HG03457 (cell line): Measurements from ENCODE around the gene TMEM44.
"Not testable (repeated sequence)": the region's sequence is repeated elsewhere in the genome, so short reads cannot be mapped to it uniquely, and the experiment has no call there.

Experiments
- ATAC-seq: cut with Tn5 transposase; IDR thresholded peaks from one replicate; pipeline ENCODE4 v1.9.1; 2021; ENCODE audit warnings: moderate number of reproducible peaks; ENCODE audit not compliant: unreplicated experiment

Gene TMEM44

GRCh38 chr3:194556086-194557056 is 76.8 kb downstream of the TMEM44 start:
- no peak for ATAC-seq

GRCh38 chr3:194555175-194556062 is 77.8 kb downstream of the TMEM44 start:
- ATAC-seq: no peak

DNA sequence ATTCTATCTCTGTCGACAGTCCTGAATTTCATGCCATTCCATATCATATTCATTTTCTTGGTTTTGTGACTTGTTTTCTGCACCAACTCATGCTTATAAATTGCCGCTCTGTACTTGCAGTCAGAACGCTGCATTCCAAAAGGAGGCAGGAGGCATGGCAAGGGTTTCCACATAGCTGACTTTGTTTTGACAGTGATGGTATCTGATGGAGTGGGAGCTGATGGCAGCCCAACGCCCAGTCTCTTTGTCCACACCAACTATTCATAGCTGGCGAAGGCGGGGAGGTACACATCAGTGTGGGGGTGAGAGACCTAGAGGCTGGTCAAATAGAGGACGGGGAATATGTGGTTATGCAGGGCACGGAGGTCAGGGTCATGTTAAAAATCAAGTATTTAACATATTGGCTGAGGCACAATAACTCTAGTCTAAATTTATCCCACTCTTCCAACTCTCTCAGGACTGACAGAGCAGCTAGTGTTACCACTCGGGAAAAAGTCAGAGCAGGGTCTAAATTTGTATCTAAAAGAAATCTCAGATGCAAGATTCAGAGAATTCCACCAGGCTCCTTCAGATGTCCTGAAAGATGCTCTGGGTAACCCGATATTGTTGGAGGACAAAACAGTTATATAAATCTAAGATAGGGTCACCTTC is 78.6 kb downstream of the TMEM44 start:
- no peak for ATAC-seq

DNA sequence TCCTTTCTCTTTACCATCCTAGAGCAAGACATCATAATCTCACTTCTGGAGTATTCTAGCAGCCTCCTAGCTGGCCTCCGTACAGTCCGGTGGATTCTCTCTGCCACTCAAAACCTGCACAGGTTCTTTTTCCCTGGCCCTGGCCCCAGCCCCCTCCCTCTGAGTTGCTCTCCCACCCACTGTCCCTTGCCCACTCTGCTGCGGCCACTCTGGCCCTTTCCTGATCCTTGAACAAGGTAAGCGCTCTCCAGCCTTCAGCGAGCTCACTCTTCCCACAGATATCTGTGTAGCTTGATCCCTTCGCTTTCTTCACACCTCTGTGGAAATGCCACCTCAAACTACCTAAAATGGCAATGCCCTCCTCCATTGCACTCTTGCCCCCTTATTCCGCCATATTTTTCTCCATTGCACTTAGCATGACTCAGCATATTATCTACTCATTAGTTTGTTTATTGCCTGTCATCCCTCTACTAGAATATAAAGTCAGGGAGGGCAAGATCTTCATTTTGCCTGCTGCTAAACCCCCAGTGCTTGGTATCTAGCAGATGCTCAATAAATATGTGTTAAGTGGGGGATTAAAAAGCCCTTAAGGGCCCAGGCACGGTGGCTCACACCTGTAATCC is 80.8 kb downstream of the TMEM44 start:
- ATAC-seq: no peak

DNA sequence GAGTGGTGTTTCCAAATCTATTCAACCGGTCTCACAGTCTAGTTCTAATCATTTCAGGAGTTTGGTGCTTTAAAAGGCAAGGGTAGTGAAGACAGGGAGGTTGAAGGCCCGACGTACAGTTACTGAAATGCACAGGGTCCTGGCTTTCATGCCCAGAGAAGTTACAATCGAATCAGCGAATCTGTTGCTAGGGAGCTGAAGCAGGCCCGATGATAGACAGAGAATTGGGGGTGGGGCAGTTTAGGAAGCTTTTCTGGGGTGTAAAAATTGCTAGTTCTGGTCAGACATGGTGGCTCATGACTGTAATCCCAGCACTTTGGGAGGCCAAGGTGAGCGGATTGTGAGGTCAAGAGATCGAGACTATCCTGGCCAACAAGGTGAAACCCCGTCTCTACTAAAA is 83.4 kb downstream of the TMEM44 start:
- no peak for ATAC-seq

DNA sequence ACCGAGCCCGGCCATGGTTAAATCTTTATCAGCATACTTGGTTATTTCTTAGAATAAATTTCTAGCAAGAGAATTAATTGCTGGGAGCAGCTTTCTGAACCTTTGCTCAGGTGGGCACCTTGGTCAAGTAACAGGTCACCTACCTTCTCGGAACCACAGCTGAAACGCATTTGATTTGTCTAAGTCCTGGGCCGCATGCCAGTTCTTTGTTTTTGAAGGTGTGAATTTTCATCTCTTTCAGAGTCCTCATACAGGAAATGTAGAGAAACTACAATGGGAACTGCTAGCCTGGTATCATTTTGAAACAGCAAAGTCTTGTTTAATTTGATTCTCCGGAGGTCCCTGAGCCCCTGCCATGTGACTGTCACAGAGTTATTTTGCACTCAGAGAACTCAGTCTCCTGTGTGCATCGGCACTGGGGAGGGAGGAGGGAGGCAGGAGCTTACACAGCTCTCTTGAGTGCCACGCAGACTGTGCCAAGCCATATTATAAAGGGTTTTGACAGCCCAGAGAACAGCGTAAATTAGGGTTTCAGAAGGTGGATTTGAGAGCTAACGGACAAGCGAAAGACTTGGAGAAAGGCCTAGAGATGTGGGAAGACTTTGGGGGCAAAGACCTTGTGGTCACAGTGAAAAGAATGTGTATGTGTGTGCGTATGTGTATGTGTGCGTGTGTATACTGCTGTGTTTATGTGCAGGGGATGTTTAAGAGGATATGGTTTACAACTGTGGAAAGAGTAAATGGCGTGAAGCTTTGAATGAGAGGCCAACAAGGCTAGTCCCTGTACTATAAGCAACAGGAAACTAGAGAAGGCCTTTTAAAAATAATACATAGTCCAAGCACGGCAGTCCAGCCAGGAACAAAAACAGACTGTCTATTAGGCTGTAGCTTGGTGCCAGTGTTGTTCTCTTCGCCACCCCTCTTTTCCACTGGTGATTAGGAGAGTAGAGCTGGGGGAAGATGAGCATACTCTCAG is 84.6 kb downstream of the TMEM44 start:
- no peak for ATAC-seq

GRCh38 chr3:194547042-194547441 is 86.2 kb downstream of the TMEM44 start:
- no peak for ATAC-seq

- ATAC-seq: not testable (repeated sequence)
Observed at GRCh38 chr3:194545538-194545937, 87.7 kb downstream of the TMEM44 start.

DNA sequence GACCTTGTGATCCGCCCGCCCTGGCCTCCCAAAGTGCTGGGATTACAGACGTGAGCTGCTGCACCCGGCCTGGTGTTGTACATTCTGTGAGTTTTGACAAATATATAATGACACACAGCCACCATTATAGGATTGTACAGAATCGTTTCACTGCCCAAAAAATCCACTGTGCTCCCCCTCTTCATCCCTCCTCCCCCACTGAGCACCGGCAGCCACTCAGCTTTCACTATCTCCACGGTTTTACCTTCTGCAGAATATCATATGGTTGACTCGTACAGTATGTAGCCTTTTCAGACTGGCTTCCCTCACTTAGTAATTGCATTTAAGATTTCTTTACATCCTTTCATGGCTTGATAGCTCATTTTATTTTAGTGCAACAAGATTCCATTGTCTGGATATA is 89.7 kb downstream of the TMEM44 start:
- ATAC-seq: no peak

DNA sequence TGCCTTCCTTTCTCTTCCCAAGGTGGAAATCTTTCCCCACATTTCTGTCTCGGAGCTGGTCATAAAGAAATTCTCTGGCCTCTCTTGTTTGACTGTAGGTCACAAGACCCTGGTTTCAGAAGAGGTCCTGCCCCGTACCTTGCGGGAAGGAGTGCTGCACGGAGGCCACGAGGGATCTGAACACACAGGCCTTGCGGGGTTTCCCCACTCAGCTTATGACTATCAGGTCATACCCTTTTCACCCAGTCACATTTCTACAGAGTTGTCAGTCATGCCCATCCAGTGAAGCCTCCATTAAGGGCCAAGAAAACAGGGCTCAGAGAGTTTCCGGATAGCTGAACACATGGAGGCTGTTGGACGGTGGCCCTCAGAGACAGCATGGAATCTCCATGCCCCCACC is 91.7 kb downstream of the TMEM44 start:
- ATAC-seq: no peak

DNA sequence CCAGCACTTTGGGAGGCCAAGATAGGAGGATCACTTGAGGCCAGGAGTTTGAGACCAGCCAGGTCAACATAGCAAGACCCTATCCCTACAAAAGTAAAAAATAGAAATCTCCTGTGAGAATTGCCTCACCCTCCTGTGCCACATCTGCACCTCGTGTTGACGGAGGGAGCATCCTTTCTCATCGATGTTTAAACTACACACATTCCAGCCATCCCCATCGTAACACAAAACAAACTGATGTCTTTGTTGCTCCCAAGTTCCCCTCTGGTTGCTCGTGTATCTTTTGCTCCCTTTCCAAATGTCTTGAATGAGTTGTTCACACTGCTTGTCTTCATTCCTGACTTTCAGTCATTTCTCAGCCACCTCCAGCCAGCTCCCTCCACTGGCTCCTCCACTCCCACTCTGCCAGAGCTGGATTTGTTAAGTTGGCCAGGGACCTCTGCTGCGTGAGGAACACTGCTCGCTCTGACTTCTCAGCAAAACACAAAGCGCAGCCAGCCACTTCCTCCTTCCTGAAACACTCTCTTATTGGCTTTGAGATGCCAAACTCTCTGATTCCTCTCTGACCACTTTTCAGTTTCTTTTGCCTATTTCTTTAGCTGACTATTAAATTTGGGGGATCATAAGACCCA is 92.8 kb downstream of the TMEM44 start:
- no peak for ATAC-seq

GRCh38 chr3:194539498-194539897 is 93.7 kb downstream of the TMEM44 start:
- no peak for ATAC-seq

DNA sequence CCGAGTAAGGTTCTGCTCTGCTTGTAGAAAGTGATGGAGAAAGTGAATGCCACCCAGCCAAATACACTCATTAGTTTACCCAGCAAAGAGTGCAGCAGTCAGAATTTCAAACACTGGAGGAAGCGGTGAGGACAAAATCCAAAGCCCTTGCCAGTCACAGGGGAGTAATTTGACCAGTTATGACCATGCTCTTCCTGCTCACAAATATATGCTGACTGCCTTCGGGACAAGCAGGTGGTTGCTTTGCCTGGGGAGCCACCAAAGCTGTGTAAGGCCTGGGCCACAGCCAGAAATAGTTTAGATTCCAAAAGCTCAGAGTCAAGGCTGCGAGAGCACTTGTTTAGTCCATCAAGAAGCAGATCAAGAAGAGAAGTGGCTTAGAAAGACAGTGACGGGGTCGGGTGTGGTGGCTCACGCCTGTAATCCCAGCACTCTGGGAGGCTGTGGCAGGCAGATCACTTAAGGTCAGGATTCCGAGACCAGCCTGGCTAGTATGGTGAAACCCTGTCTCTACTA is 95.4 kb downstream of the TMEM44 start:
- ATAC-seq: no peak
